ENCODE measurements around the gene ITPR1.

ITPR1 gene

DNA sequence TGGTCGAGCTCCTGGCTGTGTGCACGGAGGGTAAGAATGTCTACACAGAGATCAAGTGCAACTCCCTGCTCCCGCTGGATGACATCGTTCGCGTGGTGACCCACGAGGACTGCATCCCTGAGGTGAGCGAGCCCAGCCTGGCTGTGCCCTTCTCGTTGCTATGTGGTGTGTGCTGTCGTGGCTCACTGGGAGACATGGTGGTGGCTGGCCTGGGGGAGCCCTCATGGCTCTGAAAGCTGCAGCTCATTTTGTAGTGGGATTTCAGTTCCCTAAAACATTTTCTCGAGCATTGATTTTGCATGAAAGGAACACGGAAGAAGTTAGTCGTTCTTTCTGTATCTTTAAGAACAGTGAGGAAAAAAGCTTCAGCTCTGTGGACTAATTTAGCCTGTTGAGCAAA lies 200.5 kb downstream of the ITPR1 start:
- DNase-seq, result no peak

DNA sequence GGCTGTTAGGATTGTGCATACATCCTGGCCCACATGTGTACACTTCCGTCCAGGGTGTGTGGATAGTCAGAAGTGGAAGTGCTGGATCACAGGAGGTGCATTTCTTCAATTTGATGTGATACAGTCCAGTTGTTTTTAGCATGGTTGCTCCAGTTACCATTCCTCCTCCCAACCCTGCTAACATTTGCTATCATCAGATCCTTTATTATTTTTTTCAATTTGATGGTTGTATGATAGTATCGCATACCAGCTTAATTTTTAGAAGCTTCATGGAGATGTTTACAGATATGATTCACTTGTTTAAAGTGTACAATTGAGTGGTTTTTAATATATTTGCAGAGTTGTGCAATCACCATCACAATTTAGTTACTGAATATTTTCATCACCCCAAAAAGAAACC lies 202.7 kb downstream of the ITPR1 start:
- DNase-seq, result no peak

DNA sequence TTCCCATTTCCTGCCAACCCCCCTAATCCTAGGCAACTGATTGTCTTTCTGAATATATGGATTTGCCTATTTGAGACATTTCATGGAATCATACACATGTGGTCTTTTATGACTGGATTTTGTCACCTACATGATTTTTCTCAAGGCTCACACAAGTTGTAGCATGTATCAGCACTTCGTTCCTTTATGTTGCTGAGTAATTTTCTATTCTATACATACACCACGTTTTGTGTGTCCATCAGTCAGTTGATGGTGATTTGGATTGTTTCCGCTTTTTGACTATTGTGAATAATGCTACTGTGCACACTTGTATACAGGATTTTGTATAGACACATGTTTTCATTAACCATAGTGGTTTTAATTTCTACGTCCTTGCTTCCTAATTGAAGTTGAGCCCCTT lies 203.1 kb downstream of the ITPR1 start:
- DNase-seq, result no peak

DNA sequence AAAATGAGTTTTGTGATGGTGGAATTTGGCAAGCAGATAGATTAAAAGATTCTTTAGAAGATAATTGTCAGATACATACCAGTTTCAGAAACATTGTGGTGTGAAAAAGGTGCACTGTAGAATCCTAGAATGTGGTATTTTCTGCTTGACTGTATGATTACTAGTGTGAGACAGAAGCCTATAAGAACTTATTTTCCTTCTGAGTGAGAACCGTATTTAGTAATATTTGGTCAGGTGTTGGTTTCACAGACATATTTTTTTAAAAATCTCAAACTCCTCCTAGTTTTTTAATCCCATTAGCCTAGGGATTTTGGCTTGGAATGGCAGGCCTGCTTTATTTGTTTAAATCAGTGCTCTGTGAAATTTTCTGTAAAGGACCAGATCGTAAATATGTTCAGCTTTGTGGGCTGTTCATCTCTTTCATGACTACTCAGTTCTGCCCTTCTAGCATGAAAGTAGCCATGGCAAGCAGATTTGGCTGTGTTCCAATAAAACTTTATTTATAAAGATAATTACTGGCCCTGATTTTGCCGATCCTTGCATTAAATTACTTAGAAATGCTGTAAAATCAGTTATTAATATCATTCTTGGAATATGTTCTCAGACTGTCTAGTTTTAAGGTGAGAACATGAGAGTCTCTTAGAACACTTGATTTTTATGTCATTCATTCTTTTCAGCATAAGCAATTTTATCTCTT lies 205.1 kb downstream of the ITPR1 start:
- peak; percentile 19 for DNase-seq

DNA sequence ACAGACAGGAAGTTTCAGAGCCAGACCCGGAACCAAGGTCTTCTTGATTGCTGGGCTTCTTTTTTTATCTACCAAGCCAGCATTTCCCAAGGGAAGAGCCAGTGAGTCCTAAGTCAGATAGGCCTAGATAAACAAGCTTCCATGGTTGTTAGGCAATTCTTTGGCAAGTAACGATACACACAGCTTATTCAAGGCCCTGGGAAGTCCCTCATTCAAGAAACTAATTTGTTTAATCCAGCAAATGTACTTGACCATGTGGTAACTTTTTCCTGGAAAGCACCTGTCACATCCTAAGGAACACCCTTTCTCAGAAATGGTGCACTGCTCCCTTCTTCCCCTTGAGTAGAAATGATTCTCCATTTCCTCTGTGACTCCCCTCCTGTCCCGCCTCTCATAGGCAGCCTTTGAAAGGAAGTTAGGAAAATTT lies 209.9 kb downstream of the ITPR1 start:
- DNase-seq, result no peak

DNA sequence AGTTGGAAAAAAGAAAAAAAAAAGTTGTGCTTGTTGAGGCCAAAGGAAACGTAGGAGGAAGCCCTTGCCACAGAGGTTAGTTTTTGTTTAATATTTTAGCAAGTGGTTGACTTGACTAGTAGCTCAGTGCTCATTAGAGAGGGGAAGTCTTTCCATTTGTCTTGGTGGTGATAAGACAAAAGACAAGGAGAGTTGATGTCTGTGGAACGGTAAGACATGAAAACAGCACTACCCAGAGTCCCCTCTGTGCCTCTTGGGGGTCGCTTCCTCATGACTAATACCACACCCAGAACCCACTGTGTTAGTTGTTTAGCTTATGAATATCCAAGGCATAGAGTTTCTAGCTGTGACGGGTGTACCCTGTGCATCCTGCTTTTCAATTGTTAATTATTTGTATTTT lies 211.4 kb downstream of the ITPR1 start:
- DNase-seq, result no peak

DNA sequence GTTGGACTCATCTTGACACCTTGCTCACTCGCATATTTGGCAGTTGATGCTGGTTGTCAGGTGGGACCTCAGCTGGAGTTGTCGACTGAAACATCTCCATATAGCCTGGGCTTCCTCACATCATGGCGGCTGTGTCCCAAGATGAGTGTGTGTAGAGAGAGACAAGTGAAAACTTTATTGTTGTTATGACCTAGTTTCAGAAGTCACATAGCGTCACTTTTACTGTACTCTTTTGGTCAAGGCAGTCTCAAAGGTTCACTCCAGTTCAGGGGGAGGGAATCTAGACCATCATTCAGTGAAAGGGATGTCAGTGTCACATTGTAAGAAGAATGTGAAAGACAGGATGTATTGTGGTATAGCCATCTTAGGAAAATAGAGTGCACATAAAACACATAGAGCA lies 214.2 kb downstream of the ITPR1 start:
- DNase-seq, result no peak

DNA sequence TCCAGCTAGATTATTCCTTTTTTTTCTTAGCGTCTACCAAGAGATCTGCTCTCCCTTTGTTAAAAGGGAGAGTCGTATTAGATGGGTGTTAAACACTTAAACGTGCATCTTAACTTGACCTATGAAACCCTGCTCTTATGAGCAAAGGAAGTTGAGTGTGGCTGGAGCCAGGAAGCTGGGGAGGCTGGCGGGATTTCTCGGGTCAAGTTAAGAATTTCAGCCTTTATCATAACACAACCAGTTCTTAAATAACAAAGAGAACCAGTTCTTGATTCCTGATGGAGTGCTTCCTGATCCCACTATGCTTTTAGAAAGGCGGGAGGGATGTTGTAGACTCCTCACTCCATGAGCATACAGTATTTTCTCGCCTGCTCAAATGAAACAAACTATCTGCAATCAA lies 215.1 kb downstream of the ITPR1 start:
- DNase-seq, result no peak

DNA sequence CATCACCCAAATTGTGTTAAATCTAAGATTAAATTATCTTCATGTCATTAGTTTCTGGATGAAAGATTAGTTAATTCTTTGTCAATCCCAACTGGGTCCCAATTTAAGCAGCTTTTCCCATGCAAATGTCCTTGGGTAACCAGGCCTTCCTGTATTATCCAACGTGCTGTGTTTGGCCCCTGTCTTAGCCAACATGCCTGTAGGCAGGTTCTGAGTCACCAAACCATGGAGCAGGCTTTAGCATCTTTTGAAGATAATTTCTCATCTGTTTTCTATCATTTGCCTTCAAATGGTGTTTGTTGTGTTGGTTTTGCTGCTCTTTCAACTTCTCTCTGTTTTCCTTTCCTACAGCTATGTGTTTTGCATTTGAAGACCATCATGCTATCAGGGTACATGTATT lies 216.2 kb downstream of the ITPR1 start:
- no peak for DNase-seq

DNA sequence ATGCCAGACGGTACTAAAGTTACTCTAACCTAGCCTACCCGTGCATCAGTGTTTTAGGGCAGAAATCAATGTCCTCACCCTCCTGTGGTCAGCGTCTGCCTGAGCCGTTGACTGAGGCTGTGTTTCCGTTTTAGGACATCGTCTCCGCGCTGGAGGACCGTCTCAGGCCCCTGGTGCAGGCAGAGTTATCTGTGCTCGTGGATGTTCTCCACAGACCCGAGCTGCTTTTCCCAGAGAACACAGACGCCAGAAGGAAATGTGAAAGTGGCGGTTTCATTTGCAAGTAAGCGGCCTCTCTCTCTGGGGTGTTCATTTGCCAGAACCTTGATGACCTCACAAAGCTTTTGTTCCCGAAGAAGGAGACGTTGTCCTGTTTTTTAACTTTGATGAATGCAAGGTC lies 217.0 kb downstream of the ITPR1 start:
- no peak for DNase-seq

DNA sequence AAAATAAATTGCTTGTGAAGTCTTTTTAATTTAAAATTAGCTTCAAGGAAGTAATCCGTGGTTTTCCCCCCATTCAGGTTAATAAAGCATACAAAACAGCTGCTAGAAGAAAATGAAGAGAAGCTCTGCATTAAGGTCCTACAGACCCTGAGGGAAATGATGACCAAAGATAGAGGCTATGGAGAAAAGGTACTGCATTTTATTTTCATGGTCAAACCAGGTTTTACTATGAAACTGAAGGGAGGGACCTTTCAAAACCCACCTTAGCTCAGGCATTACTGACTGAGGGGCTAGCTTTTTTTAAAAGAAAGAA lies 218.5 kb downstream of the ITPR1 start:
- DNase-seq, result no peak

DNA sequence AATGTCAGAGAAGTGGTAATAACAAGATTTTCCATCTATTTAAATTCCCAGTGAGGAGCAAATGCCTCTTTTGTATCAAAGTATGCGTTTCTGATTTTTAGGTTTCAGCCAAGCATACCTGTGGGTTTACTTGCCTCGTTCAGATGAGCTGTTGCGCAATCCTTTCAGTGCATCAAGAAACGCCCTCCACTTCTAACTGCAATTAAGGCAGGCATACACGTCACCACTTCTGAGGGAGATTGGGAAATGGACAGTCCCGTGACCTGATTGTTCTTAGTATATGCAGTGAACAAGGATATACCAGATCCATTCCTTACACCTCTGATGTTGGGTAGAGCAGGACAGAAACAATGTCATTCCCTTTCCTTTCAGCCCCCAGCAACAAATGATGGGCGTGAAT lies 219.0 kb downstream of the ITPR1 start:
- DNase-seq, result peak; percentile 26

DNA sequence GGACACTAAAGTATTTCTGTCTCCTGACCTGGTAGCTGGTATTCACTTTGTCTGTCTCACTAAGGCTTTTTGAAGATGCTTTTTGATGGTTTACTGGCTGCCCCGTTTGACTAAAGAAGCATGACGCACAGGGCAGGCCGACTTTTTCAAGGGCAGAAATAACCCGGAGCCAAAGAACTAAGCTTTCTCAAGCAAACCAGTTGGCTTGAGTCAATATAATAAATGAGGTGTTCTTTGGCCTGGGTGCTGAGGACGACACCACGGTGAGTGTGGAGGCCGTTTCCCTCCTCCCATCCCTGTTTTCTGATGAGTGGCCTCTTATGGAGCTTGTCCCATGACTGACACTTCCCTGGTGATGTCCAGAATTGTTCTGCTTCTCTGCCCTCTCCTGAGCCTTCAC lies 220.9 kb downstream of the ITPR1 start:
- DNase-seq, result no peak

DNA sequence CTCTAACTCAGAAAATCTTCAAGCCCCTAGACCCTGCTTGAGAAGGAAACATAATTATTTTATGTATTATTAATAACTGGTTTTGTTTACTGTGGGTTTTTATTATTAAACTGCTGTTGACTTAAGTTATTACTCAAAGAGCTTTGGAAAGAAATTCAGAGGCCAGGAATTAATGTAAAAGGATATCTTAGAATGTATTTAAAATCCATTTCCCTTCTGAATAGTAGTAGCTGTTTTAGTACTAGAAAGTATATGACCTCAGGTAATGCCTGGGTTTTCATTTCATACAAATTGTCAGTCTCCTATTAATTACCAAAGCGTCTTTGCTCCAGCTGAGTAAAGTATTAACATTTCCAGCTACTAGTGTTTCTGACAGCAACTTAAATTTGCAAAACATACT lies 223.1 kb downstream of the ITPR1 start:
- DNase-seq, result no peak

DNA sequence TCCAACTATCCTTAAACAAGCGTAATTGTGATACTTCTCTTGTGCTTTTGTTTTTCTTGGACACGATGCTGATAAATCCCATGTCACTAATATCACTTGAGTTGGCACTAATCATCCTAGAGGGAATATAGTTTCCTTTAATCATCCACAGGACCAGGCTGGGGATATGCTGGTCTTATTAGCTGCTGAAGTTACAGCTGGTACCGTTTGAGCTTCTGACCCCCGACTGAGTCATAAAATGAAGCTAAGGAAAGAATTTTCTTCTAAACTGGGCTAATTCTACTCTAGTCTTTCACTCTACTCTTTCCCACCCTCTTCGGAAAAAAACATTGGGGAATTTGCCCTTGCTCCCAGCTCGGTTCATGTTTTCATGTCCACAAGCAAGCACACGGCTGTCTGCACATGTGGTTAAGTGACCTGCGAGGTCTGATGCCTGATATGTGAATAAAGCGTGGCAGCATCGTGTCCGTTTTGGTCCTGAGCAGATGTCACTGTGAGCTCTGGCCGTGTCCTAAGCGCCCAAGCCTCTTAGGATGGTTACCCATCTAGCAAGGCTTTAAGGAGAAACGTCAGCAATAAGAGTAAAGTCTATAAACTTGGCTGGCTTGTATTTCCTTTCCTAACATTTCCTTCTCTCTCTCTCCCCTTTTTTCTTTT lies 223.7 kb downstream of the ITPR1 start:
- DNase-seq, result no peak

DNA sequence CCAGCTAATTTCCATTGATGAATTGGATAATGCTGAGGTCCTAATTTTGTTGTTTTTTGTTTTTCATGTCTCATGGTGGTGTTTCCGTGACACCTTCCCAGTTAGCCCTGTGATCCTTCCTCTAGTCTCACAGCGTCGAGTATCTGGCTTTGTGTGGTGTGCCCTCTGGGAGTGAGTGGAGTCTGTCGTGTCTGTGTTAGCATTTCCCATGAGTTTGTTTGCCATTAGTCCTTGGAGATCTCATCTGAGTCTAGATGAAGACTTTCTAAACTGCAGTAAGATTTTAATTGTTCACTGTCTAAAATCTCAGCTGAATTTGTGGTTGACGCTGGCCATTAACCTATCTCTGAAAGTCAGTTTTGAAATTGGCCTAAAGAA lies 224.2 kb downstream of the ITPR1 start:
- no peak for DNase-seq

DNA sequence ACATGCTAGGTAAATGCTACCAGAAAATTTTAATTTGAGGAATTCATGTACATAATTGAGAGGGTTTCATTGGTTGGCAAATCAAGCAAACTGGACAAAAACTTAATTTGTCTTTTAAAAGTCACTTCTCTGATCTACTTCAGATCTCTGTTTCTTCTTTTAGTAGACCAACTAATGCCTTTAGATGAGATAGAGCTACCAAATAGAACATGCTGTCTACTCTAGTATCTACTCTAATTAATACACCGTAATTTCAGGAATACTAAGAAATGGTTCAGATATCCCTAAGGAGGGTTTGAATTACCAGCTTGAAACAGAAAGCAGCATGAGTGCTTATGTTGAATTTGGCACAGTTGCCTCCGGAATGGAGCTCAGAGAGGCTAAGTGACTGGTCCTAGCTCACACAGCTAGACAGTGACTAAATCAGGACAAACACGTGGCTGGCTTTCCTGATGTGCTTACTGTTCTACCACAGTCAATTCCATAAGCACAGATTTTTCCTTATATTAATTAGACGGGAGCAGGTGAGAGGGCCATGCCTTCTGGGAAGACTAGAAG lies 225.1 kb downstream of the ITPR1 start:
- no peak for DNase-seq

DNA sequence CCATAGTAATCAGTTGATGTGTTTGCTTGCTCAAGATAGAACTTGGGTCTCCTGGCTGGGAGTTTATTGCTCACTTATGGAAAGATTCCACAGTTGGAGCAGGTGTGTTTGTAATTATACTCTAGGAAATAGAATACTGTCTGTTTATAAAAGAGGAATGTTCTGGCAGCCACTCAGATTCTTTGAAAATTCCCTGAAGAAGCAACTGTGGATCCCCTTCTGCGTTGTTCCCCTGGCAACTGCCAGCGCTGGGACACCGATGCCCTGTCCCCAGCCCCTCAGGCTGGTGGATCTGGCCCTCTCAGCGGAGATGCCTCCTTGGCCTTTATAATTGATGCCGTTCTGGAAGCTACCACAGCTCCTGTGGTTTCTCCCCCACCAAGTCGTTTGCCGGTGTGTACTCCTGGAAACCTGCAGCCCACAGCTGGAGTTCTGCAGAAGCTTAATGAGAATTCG lies 225.9 kb downstream of the ITPR1 start:
- no peak for DNase-seq

DNA sequence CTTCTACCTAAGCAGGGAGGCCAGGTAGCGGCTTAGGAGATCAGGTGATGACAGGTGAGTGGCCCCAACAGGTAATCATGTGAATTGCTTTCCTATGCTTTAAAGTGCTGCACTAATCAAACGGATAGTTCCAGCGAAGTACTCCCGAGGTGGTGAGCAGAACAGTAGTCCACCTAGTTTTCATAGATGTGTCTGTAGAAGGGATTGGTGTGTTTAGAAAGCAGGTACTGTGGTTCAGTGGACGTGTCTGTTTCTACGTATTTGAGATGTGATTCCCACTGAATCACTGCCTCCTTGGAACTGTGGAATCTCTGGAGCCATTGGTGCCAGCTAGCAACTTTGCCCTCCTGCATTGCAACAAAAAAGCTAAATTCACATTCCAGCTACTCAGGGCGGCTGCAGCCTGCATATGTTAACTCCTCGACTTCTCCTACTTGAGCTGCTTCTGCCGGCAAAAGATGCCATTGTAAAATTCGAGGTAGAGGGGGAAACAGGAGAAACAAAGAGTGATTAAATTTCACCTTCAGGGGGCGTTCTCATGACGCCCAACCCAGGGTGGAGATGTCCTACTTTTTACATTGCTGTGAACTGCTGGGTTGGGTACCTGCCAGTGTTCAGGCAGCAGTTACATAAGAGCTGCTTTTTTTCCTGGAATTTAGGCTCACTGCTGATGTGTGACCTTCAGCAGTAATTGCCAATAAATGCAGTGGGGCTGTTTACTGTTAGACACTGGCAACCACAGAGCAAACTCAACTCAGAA lies 227.3 kb downstream of the ITPR1 start:
- DNase-seq, result no peak

DNA sequence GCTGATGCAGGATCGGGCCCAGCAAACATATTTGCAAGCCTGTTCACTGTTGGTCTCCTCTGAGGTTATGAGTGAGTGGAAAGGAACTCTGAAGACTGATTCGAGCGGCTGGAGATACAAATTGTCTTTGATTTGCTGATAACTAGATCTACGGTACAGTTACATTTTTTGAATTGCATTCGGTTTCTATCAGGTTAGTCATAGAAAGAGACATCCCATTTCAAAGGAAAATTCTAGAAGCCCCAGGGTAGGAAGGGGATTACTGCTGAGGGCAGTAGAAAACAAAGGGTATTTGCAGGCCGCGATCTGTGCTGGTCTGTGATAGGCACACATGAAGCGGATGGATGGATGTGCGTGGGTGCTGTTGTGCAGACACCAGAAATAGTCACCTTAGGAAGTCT lies 228.4 kb downstream of the ITPR1 start:
- DNase-seq, result no peak

DNA sequence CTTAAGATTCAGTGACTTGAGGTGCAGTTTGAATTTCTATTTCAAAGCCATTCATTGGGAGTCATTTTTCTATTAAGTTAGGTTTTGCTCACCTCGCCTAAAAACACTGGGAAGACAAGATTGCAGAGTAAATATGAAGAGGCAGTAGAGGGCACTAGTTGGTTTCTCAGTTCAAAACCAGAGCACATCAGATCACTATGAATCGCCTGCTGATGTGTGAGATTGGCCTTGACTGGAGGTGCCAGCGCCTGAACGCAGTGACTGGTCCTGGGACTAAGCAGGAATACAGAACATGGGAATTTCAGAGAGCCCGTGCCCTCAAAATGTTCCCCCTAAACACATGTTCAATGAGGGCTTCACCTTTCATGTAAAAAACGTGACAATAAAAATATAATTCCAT lies 229.0 kb downstream of the ITPR1 start:
- no peak for DNase-seq

DNA sequence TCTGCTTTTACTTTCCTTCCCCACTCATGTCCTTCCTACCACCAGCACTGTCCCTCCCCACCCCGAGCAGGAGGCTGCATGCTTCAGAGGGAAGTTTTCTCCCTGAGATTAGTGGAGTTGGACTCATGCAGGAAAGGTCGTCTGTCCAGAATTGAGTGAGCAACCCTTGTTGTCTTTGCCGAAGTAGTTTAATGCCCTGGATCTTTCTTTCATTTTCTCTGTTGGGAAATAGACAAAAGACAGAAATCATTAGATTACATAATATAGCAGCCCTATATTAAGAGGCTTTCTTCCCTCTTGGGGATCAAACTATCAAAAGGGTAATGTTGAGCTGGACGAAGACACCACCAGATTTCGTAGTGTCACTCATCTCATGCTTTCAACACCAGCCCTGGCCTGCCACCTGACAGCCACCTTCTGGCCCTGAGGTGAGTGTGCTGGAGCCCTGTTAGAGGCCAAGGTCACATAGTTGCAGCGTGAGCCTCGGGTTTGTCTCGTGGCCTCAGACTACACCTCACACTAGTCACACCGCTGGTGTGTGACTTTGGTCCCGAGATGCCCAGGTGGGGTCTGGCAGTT lies 231.0 kb downstream of the ITPR1 start:
- DNase-seq, result no peak

DNA sequence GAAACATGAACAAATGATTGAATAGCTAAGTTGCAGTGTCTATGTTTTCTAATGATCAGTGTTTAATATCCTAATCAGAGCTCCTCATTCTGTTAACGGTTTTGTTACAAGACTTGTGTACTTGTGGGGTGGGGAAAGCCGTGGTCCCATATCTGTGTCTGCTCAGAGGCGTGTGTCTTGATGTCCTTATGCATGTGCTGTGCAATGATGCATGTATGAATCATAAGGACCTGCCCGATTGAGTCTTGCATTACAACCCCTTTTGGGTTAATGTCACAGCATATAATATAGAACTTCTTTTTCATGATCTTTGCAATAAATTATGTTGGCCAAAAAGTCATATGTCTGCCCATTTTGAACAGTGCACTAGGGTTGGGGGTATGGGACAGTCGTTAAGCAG lies 233.4 kb downstream of the ITPR1 start:
- no peak for DNase-seq

Data from DMS79 treated with DMSO at 0.1 percent for 48 hours (cell line).